CD4-positive, alpha-beta memory T cell (primary cell): ENCODE measurements around the gene RNF7. TPM values are rescaled to one million over a fixed set of nuclear protein-coding genes. Genes with fewer than 3 reads are reported as not detected.
A peak's percentile ranks its signal among the peaks of the same experiment; 100 is the strongest.

Source experiments
- CTCF ChIA-PET: fragments of 350-600 bp; sonication (Branson Sonifier 250); formaldehyde crosslinking; loops from one replicate; lab custom pipeline; 2021; ENCODE audit warnings: inconsistent platforms; ENCODE audit not compliant: partially characterized antibody; lab: Charles Lee
- POLR2A ChIA-PET: fragments of 350-600 bp; sonication (Branson Sonifier 250); formaldehyde crosslinking; loops from one replicate; lab custom pipeline; 2021; ENCODE audit not compliant: partially characterized antibody; lab: Charles Lee
- DNase-seq, 5 donors: peaks; one replicate each; pipeline versions ENCODE4 v3.0.0 to v3.0.0-alpha.2; 2020 to 2022; ENCODE audit warnings: mixed read lengths in 1 of 5
- H3K27ac ChIP-seq: one replicate; pipeline ENCODE4 v1.7.0; 2013; ENCODE audit warnings: low read depth, low read length
- H3K27me3 ChIP-seq: 2 replicates; pipeline ENCODE4 v1.7.0; 2013; ENCODE audit warnings: mild to moderate bottlenecking, low read length, moderate library complexity; ENCODE audit not compliant: insufficient read depth
- H3K36me3 ChIP-seq: 2 replicates; pipeline ENCODE4 v1.7.0; 2013; ENCODE audit warnings: mild to moderate bottlenecking, low read length, moderate library complexity; ENCODE audit not compliant: insufficient read depth
- H3K4me1 ChIP-seq: 2 replicates; pipeline ENCODE4 v1.7.0; 2013; ENCODE audit warnings: mild to moderate bottlenecking, low read length, moderate library complexity; ENCODE audit not compliant: insufficient read depth
- H3K4me3 ChIP-seq, 2 donors: one replicate each; pipeline ENCODE4 v1.7.0; 2013; ENCODE audit warnings: low read length in 2 of 2, mild to moderate bottlenecking in 1 of 2
- H3K9me3 ChIP-seq, 2 donors: one replicate each; pipeline ENCODE4 v1.7.0; 2013; ENCODE audit warnings: low read length in 2 of 2, control low read depth in 1 of 2; ENCODE audit not compliant: control insufficient read depth in 1 of 2
- H3K27ac Mint-ChIP-seq, 7 donors: one replicate each; pipeline ENCODE4 v1.8.0; 2020 to 2021; ENCODE audit warnings: mixed read lengths in 7 of 7, mild to moderate bottlenecking in 6 of 7, inconsistent platforms in 3 of 7, moderate library complexity in 3 of 7
- H3K27me3 Mint-ChIP-seq, 2 donors: one replicate each; pipeline ENCODE4 v1.8.0; 2020 to 2021; ENCODE audit warnings: mixed read lengths in 2 of 2
- H3K36me3 Mint-ChIP-seq, 2 donors: one replicate each; pipeline ENCODE4 v1.8.0; 2020 to 2021; ENCODE audit warnings: mixed read lengths in 2 of 2, inconsistent platforms in 1 of 2, mild to moderate bottlenecking in 1 of 2
- H3K4me1 Mint-ChIP-seq, 4 donors: one replicate each; pipeline ENCODE4 v1.8.0; 2020 to 2021; ENCODE audit warnings: mixed read lengths in 4 of 4, mild to moderate bottlenecking in 1 of 4
- H3K4me3 Mint-ChIP-seq, 8 donors: one replicate each; pipeline ENCODE4 v1.8.0; 2020 to 2021; ENCODE audit warnings: mixed read lengths in 8 of 8, mild to moderate bottlenecking in 7 of 8, moderate library complexity in 6 of 8, inconsistent platforms in 3 of 8
- H3K9me3 Mint-ChIP-seq, 8 donors: one replicate each; pipeline ENCODE4 v1.8.0; 2020 to 2021; ENCODE audit warnings: mixed read lengths in 8 of 8, mild to moderate bottlenecking in 5 of 8, inconsistent platforms in 3 of 8, moderate library complexity in 1 of 8
- intact Hi-C: fragments of 100-400 bp; cut with micrococcal nuclease; formaldehyde crosslinking; loops from one replicate; pipeline ENCODE4 v1.15.1; 2023
- polyA plus RNA-seq, 2 donors: library from polyadenylated mRNA; unstranded; fragments of 300-500 nt; fragmentation: Illumina TruSeq; gene quantifications; one replicate each; pipeline ENCODE4 v1.2.3, GENCODE V29; 2021
- total RNA-seq, 2 experiments: library from RNA; stranded (reverse); gene quantifications; one replicate each; pipeline ENCODE4 v1.2.3, GENCODE V29; 2021

RNF7 gene
- total and polyA plus RNA-seq, 4 experiments from 2014 or later: 56.3 to 128 (median 95.6) TPM

GRCh38 chr3:141707741-141708203, 30.3 kb upstream of the RNF7 start:
- Histone ChIP-seq H3K9me3 (no peaks in the 10 kb centered on the region), H3K4me1 (no peaks in the 10 kb centered on the region), H3K4me3 (no peak overlapping the region), H3K27ac (no peak overlapping the region), H3K36me3 (no peaks in the 10 kb centered on the region), H3K27me3 (no peaks in the 10 kb centered on the region)
- H3K4me3 Mint-ChIP-seq: no peak overlapping the region
- H3K9me3 Mint-ChIP-seq: peaks cover 0 to 4% (median 0%) of the 10 kb centered on the region in 8 donors
- intact Hi-C loops: no loop called here
- H3K27me3 Mint-ChIP-seq: no peaks in the 10 kb centered on the region
- H3K4me1 Mint-ChIP-seq: peaks cover 0 to 14% (median 0%) of the 10 kb centered on the region in 4 donors
- DNase-seq: no peak
- CTCF ChIA-PET: no interaction called here
- H3K27ac Mint-ChIP-seq: no peak overlapping the region
- POLR2A ChIA-PET: no interaction called here
- H3K36me3 Mint-ChIP-seq: no peaks in the 10 kb centered on the region

- intact Hi-C loops: no loop called here
- Histone ChIP-seq H3K36me3 (no peaks in the 10 kb centered on the region), H3K4me3 (no peak overlapping the region), H3K9me3 (no peaks in the 10 kb centered on the region), H3K27ac (no peak overlapping the region), H3K27me3 (no peaks in the 10 kb centered on the region), H3K4me1 (no peaks in the 10 kb centered on the region)
- DNase-seq: no peak
- ChIA-PET CTCF (no interaction called here), POLR2A (no interaction called here)
- Mint-ChIP-seq H3K36me3 (no peaks in the 10 kb centered on the region), H3K27ac (peak overlapping the region in 1 of 7 donors; percentile 2), H3K9me3 (peaks cover 0 to 4% (median 0%) of the 10 kb centered on the region in 8 donors), H3K27me3 (no peaks in the 10 kb centered on the region), H3K4me3 (no peak overlapping the region), H3K4me1 (peaks cover 0 to 14% (median 0%) of the 10 kb centered on the region in 4 donors)
Measured at GRCh38 chr3:141708367-141708766, 29.7 kb upstream of the RNF7 start.

- H3K27ac ChIP-seq: no peak overlapping the region
- POLR2A ChIA-PET: no interaction called here
Measured at GRCh38 chr3:141709126-141709770, 28.9 kb upstream of the RNF7 start.

GRCh38 chr3:141710121-141710520, 28.0 kb upstream of the RNF7 start:
- DNase-seq: no peak
- no peak overlapping the region for H3K4me3 Mint-ChIP-seq
- Histone ChIP-seq H3K4me3 (no peak overlapping the region), H3K27ac (no peak overlapping the region), H3K27me3 (no peaks in the 10 kb centered on the region), H3K9me3 (no peaks in the 10 kb centered on the region), H3K36me3 (no peaks in the 10 kb centered on the region), H3K4me1 (no peaks in the 10 kb centered on the region)
- peaks cover 0 to 3% (median 0%) of the 10 kb centered on the region in 8 donors for H3K9me3 Mint-ChIP-seq
- H3K36me3 Mint-ChIP-seq: no peaks in the 10 kb centered on the region
- H3K27me3 Mint-ChIP-seq: no peaks in the 10 kb centered on the region
- CTCF ChIA-PET: no interaction called here
- no peak overlapping the region for H3K27ac Mint-ChIP-seq
- H3K4me1 Mint-ChIP-seq: peaks cover 0 to 14% (median 0%) of the 10 kb centered on the region in 4 donors
- POLR2A ChIA-PET: no interaction called here
- intact Hi-C loops: no loop called here

More at GRCh38 chr3:141709126-141709770, 28.9 kb upstream of the RNF7 start:
- H3K4me3 ChIP-seq: no peak overlapping the region
- H3K9me3 Mint-ChIP-seq: peaks cover 0 to 4% (median 0%) of the 10 kb centered on the region in 8 donors
- H3K27me3 Mint-ChIP-seq: no peaks in the 10 kb centered on the region
- H3K36me3 Mint-ChIP-seq: no peaks in the 10 kb centered on the region
- H3K27me3 ChIP-seq: no peaks in the 10 kb centered on the region
- CTCF ChIA-PET: no interaction called here
- peaks cover 0 to 14% (median 0%) of the 10 kb centered on the region in 4 donors for H3K4me1 Mint-ChIP-seq
- H3K27ac Mint-ChIP-seq: no peak overlapping the region
- DNase-seq: no peak
- no peak overlapping the region for H3K4me3 Mint-ChIP-seq
- H3K4me1 ChIP-seq: no peaks in the 10 kb centered on the region
- H3K36me3 ChIP-seq: no peaks in the 10 kb centered on the region
- intact Hi-C loops: no loop called here
- H3K9me3 ChIP-seq: no peaks in the 10 kb centered on the region

DNA sequence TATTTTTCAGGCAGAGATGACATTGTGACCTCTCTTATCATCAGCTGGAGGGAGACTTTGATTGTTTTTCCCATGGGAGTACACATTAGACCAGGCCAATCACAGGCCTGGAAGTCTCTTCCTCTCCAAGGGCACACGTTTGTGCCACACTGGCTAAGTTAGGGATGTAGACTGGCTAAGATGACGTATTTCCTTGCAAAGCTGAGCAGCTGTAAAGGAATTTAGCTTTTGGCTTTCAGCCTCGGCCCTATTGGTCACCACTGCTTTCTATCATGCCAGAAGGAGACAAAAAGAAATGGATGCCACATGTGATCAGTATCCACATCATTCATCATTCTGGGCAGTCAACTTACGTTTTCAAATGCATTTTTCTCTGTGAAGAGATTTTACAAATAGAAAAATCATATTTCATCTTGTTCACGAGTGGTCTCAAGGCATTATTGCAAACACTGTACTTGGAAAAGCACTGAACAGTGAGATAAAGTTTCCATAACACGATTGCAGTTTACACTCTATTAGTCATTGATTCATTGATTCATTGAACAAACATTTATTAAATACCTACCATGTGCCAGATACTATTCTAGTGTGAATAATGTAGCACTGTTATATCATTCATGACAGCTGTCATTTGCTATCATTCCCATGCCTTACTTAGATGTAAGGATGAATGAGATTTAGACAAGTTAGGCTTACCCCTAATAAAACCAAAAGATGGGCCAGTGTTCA, 27.0 kb upstream of the RNF7 start:
- Mint-ChIP-seq H3K4me1 (peaks cover 0 to 14% (median 0%) of the 10 kb centered on the region in 4 donors), H3K36me3 (no peaks in the 10 kb centered on the region), H3K27ac (no peak overlapping the region), H3K27me3 (no peaks in the 10 kb centered on the region), H3K4me3 (no peak overlapping the region), H3K9me3 (peaks cover 0 to 5% (median under 1%) of the 10 kb centered on the region in 8 donors)
- Histone ChIP-seq H3K9me3 (no peaks in the 10 kb centered on the region), H3K36me3 (no peaks in the 10 kb centered on the region), H3K27ac (no peak overlapping the region), H3K4me1 (no peaks in the 10 kb centered on the region), H3K4me3 (no peak overlapping the region), H3K27me3 (no peaks in the 10 kb centered on the region)
- no peak for DNase-seq
- intact Hi-C loops: no loop called here
- ChIA-PET CTCF (no interaction called here), POLR2A (no interaction called here)

GRCh38 chr3:141714671-141715070, 23.4 kb upstream of the RNF7 start:
- Histone ChIP-seq H3K36me3 (no peaks in the 10 kb centered on the region), H3K27ac (no peak overlapping the region), H3K4me3 (no peak overlapping the region), H3K4me1 (no peaks in the 10 kb centered on the region), H3K9me3 (no peaks in the 10 kb centered on the region), H3K27me3 (no peaks in the 10 kb centered on the region)
- ChIA-PET POLR2A (no interaction called here), CTCF (interaction anchor here (0.6 kb wide), 1 partner anchor 17 kb away, joined by 3 read pairs; no protein-coding TSS in a partner anchor)
- Mint-ChIP-seq H3K27ac (no peak overlapping the region), H3K9me3 (peaks cover 0 to 12% (median 7%) of the 10 kb centered on the region in 8 donors), H3K4me1 (no peaks in the 10 kb centered on the region), H3K27me3 (peaks cover 0 to 2% of the 10 kb centered on the region in 2 donors), H3K36me3 (peaks cover 0 to 6% of the 10 kb centered on the region in 2 donors), H3K4me3 (no peak overlapping the region)
- intact Hi-C loops: no loop called here
- DNase-seq: no peak

DNA sequence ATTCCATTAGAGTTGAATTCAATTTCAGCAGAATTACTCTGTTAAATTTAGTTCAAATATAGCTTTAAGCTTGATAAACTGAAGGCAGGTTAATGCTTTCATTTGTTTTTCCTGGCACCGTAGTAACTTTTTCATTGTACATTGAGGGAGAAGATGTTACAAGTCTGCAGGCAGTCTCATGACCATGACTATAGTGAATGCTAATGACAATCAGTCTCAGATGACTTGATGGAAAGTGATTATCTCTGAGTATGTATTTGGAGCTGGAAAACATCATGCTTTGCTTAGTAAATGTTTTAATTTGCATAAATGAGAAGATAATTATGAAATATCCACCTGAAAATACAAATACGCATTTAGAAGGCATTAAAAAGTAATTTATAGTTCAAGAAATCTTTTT, 16.0 kb upstream of the RNF7 start:
- ChIA-PET CTCF (interaction anchor here (0.6 to 2.7 kb wide), 2 partner anchors 191 to 249 kb away, joined by 3 to 7 read pairs; no protein-coding TSS in a partner anchor), POLR2A (no interaction called here)
- no peak for DNase-seq
- Mint-ChIP-seq H3K27me3 (peaks cover 0 to 8% of the 10 kb centered on the region in 2 donors), H3K4me3 (no peak overlapping the region), H3K27ac (no peak overlapping the region), H3K36me3 (no peaks in the 10 kb centered on the region), H3K4me1 (no peaks in the 10 kb centered on the region), H3K9me3 (no peaks in the 10 kb centered on the region)
- Histone ChIP-seq H3K27ac (no peak overlapping the region), H3K36me3 (no peaks in the 10 kb centered on the region), H3K27me3 (no peaks in the 10 kb centered on the region), H3K4me1 (no peaks in the 10 kb centered on the region), H3K9me3 (no peaks in the 10 kb centered on the region), H3K4me3 (no peak overlapping the region)
- intact Hi-C loops: no loop called here
